ENCODE measurements around the gene CTDP1.
"Not testable (repeated sequence)": the region's sequence is repeated elsewhere in the genome, so short reads cannot be mapped to it uniquely, and the experiment has no call there.

Gene CTDP1

DNA sequence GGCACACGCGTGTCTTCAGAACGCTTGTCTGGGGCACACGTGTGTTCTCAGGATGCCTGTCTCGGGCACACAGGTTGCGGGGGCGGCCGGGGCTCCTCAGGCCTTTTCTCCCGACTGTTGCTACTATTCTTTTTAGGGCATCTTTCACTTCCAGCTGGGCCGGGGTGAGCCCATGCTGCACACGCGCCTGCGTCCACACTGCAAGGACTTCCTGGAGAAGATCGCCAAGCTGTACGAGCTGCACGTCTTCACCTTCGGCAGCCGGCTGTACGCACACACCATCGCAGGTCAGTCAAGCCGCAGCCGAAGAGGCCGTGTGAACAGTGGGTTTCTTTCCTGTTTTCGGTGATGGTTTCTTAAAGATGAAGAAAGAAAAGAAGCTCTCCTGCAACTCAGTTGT, 25.0 kb downstream of the CTDP1 start:
- no peak for DNase-seq

DNA sequence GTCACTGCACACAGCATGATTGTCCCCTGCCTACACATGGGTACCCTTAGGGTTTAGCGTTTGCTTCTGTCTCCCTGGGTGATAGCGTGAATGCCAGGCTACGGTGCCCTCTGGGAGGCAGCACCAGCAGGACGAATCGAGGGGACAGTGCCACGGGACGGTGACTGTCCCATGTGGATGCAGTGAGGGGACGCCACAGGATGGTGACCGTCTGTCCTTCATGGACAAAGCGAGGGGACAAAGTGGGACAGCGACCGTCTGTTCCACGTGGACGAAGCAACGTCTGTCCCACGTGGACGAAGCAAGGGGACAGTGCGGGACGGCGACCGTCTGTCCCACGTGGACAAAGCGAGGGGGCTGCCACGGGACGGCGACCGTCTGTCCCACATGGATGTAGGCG, 25.7 kb downstream of the CTDP1 start:
- DNase-seq: no peak

GRCh38 chr18:79706006-79706405, 26.4 kb downstream of the CTDP1 start:
- DNase-seq: no peak

- no peak for DNase-seq
Measured at GRCh38 chr18:79706658-79707057, 27.1 kb downstream of the CTDP1 start.

- no peak for DNase-seq
Measured at GRCh38 chr18:79707239-79707638, 27.6 kb downstream of the CTDP1 start.

- no peak for DNase-seq
Measured at GRCh38 chr18:79707671-79708070, 28.1 kb downstream of the CTDP1 start.

DNA sequence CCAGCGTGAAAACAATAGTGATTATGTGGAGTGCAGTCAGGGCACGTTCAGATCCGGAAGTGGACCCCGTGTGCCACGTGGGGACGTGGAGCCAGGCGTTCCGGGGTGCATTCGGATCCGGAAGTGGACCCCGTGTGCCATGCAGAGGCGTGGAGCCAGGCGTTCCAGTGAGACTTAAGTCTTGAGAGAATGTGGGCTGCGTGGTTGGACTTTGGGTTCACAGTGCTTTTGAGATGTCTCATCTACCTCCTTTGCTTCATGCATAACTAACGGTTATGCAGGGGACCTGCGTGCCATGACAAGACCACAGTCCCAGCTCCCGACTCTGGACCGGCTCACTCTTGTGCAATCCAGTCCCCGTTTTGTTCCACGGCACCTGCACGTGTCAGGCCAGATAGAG, 28.8 kb downstream of the CTDP1 start:
- DNase-seq: no peak

GRCh38 chr18:79712206-79712857, 32.7 kb downstream of the CTDP1 start:
- no peak for DNase-seq

DNA sequence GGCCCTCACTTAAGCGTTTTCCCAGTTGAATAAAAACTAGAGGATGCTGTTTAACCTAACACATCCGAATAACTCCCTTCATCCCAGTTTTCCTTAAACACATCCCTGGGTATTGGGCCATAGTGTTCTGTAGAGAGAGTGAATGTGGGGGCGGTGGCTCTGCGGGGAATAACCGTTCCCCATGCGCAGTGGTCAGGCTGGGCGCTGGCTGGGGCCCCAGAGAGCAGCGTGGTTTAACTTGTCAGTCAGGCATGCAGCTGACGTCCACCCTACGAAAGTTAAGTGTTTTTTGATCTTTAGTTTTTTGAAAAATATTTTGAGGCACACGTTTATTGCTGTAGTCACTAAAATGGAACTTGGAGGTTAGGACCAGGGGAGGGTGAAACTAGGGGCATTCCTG, 33.7 kb downstream of the CTDP1 start:
- no peak for DNase-seq

GRCh38 chr18:79714531-79715240, 35.1 kb downstream of the CTDP1 start:
- no peak for DNase-seq

DNA sequence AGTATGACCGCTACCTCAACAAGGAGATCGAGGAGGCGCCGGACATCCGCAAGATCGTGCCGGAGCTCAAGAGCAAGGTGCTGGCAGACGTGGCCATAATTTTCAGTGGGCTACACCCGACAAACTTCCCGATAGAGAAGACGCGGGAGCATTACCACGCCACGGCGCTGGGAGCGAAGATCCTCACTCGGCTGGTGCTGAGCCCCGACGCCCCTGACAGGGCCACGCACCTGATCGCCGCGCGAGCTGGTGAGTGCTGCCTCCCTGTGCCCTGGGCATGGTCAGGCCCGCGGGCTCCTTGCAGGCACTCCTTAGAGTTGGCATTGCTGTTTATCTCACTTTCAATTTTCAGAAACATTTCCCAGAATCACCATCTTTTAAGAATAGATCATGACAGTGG, 35.7 kb downstream of the CTDP1 start:
- no peak for DNase-seq

- no peak for DNase-seq
Measured at GRCh38 chr18:79717059-79717458, 37.5 kb downstream of the CTDP1 start.

DNA sequence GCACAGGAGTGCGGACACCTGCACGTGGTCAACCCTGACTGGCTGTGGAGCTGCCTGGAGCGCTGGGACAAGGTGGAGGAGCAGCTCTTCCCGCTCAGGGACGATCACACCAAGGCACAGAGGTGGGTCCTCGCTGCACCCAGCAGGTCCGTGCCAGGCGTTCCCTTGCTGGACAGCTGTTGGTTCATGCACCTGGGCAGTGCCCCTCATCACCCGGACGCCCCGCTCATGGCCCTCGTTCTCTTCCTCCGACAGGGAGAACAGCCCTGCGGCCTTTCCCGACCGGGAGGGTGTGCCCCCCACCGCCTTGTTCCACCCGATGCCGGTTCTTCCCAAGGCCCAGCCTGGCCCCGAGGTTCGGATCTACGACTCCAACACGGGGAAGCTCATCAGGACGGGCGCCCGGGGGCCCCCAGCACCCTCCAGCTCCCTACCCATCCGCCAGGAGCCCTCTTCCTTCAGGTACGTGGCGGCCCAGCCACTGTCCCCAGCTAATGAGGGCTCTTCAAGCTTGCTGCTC, 38.0 kb downstream of the CTDP1 start:
- no peak for DNase-seq

- DNase-seq: no peak
Measured at GRCh38 chr18:79718126-79718525, 38.5 kb downstream of the CTDP1 start.

GRCh38 chr18:79718878-79719477, 39.4 kb downstream of the CTDP1 start:
- no peak for DNase-seq

DNA sequence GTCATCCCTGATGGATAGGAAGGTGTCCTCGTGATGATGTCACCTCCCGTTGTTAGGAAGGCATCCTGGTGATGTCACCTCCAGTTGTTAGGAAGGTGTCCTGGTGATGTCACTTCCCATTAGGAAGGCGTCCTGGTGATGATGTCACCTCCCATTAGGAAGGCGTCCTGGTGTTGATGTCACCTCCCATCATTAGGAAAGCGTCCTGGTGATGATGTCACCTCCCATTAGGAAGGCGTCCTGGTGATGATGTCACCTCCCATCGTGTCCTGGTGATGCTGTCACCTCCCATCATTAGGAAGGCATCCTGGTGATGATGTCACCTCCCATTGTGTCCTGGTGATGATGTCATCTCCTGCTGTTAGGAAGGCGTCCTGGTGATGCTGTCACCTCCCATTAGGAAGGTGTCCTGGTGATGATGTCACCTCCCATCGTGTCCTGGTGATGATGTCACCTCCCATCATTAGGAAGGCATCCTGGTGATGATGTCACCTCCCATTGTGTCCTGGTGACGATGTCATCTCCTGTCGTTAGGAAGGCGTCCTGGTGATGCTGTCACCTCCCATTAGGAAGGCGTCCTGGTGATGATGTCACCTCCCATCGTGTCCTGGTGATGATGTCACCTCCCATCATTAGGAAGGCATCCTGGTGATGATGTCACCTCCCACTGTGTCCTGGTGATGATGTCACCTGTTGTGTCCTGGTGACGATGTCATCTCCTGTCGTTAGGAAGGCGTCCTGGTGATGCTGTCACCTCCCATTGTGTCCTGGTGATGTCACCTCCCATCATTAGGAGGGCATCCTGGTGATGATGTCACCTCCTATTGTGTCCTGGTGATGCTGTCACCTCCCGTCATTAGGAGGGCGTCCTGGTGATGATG, 40.1 kb downstream of the CTDP1 start:
- DNase-seq: not testable (repeated sequence)

GRCh38 chr18:79720359-79720733, 40.7 kb downstream of the CTDP1 start:
- no peak for DNase-seq

DNA sequence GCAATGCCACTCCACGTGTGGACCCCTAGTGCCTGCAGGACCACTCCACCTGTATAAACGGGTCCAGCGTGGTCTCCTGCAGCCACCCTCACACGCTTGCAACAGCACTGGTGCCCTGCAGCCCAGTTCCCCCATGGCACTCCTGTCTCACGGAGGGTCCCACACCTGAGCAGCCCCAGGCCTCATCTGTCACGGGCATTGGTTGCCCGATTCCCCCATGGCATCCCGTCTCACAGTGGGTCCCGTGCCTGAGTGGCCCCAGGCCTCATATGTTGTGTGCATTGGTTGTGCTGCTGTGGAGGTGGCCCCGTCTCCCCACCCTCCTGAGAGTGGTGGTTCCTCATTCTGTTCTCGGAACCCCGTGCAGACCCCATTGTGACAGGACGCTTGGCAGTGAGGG, 43.4 kb downstream of the CTDP1 start:
- DNase-seq: no peak

DNA sequence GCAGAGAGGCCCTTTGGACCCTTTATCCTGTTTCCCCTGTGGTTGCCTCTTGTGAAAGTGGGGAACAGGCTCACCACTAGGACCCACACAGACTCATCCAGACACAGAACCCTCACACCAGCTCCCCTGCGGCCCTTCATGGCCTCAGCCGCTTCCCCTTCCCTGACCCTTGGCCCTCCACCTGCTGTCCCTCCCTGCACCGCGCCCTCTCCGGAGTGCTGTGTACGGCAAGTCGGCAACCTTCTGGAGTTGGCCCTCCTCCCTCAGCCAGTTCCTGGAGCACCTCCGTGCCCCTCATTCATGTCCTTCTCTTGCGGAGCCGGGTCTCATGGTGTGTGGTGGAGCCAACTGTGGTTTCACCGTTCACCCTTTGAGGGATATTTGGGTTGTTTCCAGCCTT, 44.0 kb downstream of the CTDP1 start:
- no peak for DNase-seq

- no peak for DNase-seq
Measured at GRCh38 chr18:79724299-79725080, 44.9 kb downstream of the CTDP1 start.

GRCh38 chr18:79725486-79725885, 45.9 kb downstream of the CTDP1 start:
- no peak for DNase-seq

GRCh38 chr18:79726721-79727120, 47.1 kb downstream of the CTDP1 start:
- DNase-seq: no peak

Data from activated CD8-positive, alpha-beta memory T cell treated with anti-CD3 and anti-CD28 coated beads for 24 hours (primary cell).